ENCODE results near the gene METRNL.

Gene METRNL

GRCh38 chr17:83067071-83067717, 12.2 kb upstream of the METRNL start:
- no peak for DNase-seq (ENCODE audit: low read depth, low spot score)

- no peak for DNase-seq (ENCODE audit: low read depth, low spot score)
Measured at GRCh38 chr17:83067718-83068261, 11.6 kb upstream of the METRNL start.

- no peak for DNase-seq (ENCODE audit: low read depth, low spot score)
Measured at GRCh38 chr17:83068641-83069570, 10.5 kb upstream of the METRNL start.

GRCh38 chr17:83069571-83069906, 9.9 kb upstream of the METRNL start:
- DNase-seq (ENCODE audit: low read depth, low spot score) = no peak

GRCh38 chr17:83069931-83070742, 9.3 kb upstream of the METRNL start:
- DNase-seq (ENCODE audit: low read depth, low spot score) = no peak

- no peak for DNase-seq (ENCODE audit: low read depth, low spot score)
Measured at GRCh38 chr17:83070800-83071341, 8.5 kb upstream of the METRNL start.

- DNase-seq (ENCODE audit: low read depth, low spot score) = no peak
Measured at GRCh38 chr17:83071365-83071764, 8.0 kb upstream of the METRNL start.

GRCh38 chr17:83071966-83072562, 7.3 kb upstream of the METRNL start:
- DNase-seq (ENCODE audit: low read depth, low spot score) = no peak

- DNase-seq (ENCODE audit: low read depth, low spot score) = no peak
Measured at GRCh38 chr17:83072600-83073358, 6.6 kb upstream of the METRNL start.

GRCh38 chr17:83073389-83074063, 5.9 kb upstream of the METRNL start:
- DNase-seq (ENCODE audit: low read depth, low spot score) = no peak

GRCh38 chr17:83074486-83075223, 4.8 kb upstream of the METRNL start:
- DNase-seq (ENCODE audit: low read depth, low spot score) = no peak

GRCh38 chr17:83075270-83075880, 4.0 kb upstream of the METRNL start:
- no peak for DNase-seq (ENCODE audit: low read depth, low spot score)

GRCh38 chr17:83076938-83077337, 2.5 kb upstream of the METRNL start:
- no peak for DNase-seq (ENCODE audit: low read depth, low spot score)

- DNase-seq (ENCODE audit: low read depth, low spot score) = no peak
Measured at GRCh38 chr17:83077411-83077810, 2.0 kb upstream of the METRNL start.

GRCh38 chr17:83077939-83078338, 1.5 kb upstream of the METRNL start:
- no peak for DNase-seq (ENCODE audit: low read depth, low spot score)

- DNase-seq (ENCODE audit: low read depth, low spot score) = no peak
Measured at GRCh38 chr17:83078378-83079351, 744 bp upstream of the METRNL start.

- no peak for DNase-seq (ENCODE audit: low read depth, low spot score)
Measured at GRCh38 chr17:83079766-83080578, 563 bp downstream of the METRNL start.
